ENCODE results near the gene KIR2DL1. TPM values are rescaled to one million over a fixed set of nuclear protein-coding genes. Genes with fewer than 3 reads are reported as not detected.
"Not testable (repeated sequence)": the region's sequence is repeated elsewhere in the genome, so short reads cannot be mapped to it uniquely, and the experiment has no call there.

The KIR2DL1 gene
- total RNA-seq, 2 donors from 2014 or later: not detected

- Histone ChIP-seq H3K27ac (no peak overlapping the region), H3K9me3 (peaks cover 0 to 6% of the 10 kb centered on the region in 2 donors), H3K36me3 (no peaks in the 10 kb centered on the region), H3K27me3 (no peaks in the 10 kb centered on the region), H3K4me1 (no peaks in the 10 kb centered on the region), H3K4me3 (no peak overlapping the region)
- DNase-seq (ENCODE audit: low spot score): peak; percentile 44
- TF ChIP-seq CTCF (IDR thresholded peaks at IDR 0.05): no peak
These were observed 40.0 kb upstream of the KIR2DL1 start for GRCh38 chr19:54729416-54730188.

GRCh38 chr19:54731191-54731590, 38.4 kb upstream of the KIR2DL1 start:
- no peaks in the 10 kb centered on the region for H3K36me3 ChIP-seq
- no peak overlapping the region for H3K27ac ChIP-seq
- H3K27me3 ChIP-seq: no peaks in the 10 kb centered on the region
- TF ChIP-seq CTCF (IDR thresholded peaks at IDR 0.05): no peak
- no peak overlapping the region for H3K4me3 ChIP-seq
- no peaks in the 10 kb centered on the region for H3K4me1 ChIP-seq
- peaks cover 0 to 6% of the 10 kb centered on the region in 2 donors for H3K9me3 ChIP-seq
- DNase-seq (ENCODE audit: low spot score): peak; percentile 30

- not testable (repeated sequence) for H3K9me3 ChIP-seq; H3K27me3 ChIP-seq; DNase-seq (ENCODE audit: low spot score); H3K4me3 ChIP-seq; H3K4me1 ChIP-seq; H3K27ac ChIP-seq; H3K36me3 ChIP-seq
These were observed 31.3 kb upstream of the KIR2DL1 start, which contains the start of gene KIR2DL3 for GRCh38 chr19:54738306-54738705. KIR2DL3 (plus strand) TSS chr19:54738513; CDS start chr19:54738546, 33 bp downstream.

GRCh38 chr19:54738715-54739114, 30.9 kb upstream of the KIR2DL1 start:
- H3K27me3 ChIP-seq: no peaks in the 10 kb centered on the region
- no peaks in the 10 kb centered on the region for H3K9me3 ChIP-seq
- H3K4me3 ChIP-seq: no peak overlapping the region
- H3K27ac ChIP-seq: no peak overlapping the region
- H3K36me3 ChIP-seq: no peaks in the 10 kb centered on the region
- H3K4me1 ChIP-seq: no peaks in the 10 kb centered on the region
- no peak for DNase-seq (ENCODE audit: low spot score)
- TF ChIP-seq CTCF (IDR thresholded peaks at IDR 0.05): no peak

- no peak overlapping the region for H3K27ac ChIP-seq
- no peak for DNase-seq (ENCODE audit: low spot score)
- H3K27me3 ChIP-seq: no peaks in the 10 kb centered on the region
- no peak overlapping the region for H3K4me3 ChIP-seq
- H3K9me3 ChIP-seq: no peaks in the 10 kb centered on the region
- no peak for TF ChIP-seq CTCF (IDR thresholded peaks at IDR 0.05)
- no peaks in the 10 kb centered on the region for H3K36me3 ChIP-seq
- no peaks in the 10 kb centered on the region for H3K4me1 ChIP-seq
These were observed 29.8 kb upstream of the KIR2DL1 start for GRCh38 chr19:54739587-54740497.

- not testable (repeated sequence) for H3K36me3 ChIP-seq; DNase-seq (ENCODE audit: low spot score); H3K9me3 ChIP-seq; H3K4me3 ChIP-seq; H3K4me1 ChIP-seq; H3K27ac ChIP-seq; H3K27me3 ChIP-seq
These were observed 27.6 kb upstream of the KIR2DL1 start for GRCh38 chr19:54741950-54742349.

- H3K9me3 ChIP-seq; H3K4me3 ChIP-seq; DNase-seq (ENCODE audit: low spot score); H3K36me3 ChIP-seq; H3K4me1 ChIP-seq; H3K27me3 ChIP-seq; H3K27ac ChIP-seq: not testable (repeated sequence)
These were observed 25.5 kb upstream of the KIR2DL1 start for GRCh38 chr19:54744080-54744479.

GRCh38 chr19:54747614-54748322, 21.8 kb upstream of the KIR2DL1 start:
- not testable (repeated sequence) for DNase-seq (ENCODE audit: low spot score); H3K9me3 ChIP-seq; H3K27ac ChIP-seq; H3K36me3 ChIP-seq; H3K27me3 ChIP-seq; H3K4me1 ChIP-seq; H3K4me3 ChIP-seq

GRCh38 chr19:54750276-54750675, 19.3 kb upstream of the KIR2DL1 start:
- not testable (repeated sequence) for H3K27ac ChIP-seq; DNase-seq (ENCODE audit: low spot score); H3K4me3 ChIP-seq; H3K36me3 ChIP-seq; H3K9me3 ChIP-seq; H3K27me3 ChIP-seq; H3K4me1 ChIP-seq

All from right atrium auricular region (tissue), 2 donors.